Colon (tissue), 2 donors: ENCODE results near the gene HIRA.
"Not testable (repeated sequence)": the region's sequence is repeated elsewhere in the genome, so short reads cannot be mapped to it uniquely, and the experiment has no call there.

Experiments
- FAIRE-seq: peaks from 2 replicates; lab custom pipeline; 2012; peaks lifted over from hg19 to GRCh38; lab: Jason Lieb, UNC
- donor health status: control.
- donor health status: control.

The HIRA gene

DNA sequence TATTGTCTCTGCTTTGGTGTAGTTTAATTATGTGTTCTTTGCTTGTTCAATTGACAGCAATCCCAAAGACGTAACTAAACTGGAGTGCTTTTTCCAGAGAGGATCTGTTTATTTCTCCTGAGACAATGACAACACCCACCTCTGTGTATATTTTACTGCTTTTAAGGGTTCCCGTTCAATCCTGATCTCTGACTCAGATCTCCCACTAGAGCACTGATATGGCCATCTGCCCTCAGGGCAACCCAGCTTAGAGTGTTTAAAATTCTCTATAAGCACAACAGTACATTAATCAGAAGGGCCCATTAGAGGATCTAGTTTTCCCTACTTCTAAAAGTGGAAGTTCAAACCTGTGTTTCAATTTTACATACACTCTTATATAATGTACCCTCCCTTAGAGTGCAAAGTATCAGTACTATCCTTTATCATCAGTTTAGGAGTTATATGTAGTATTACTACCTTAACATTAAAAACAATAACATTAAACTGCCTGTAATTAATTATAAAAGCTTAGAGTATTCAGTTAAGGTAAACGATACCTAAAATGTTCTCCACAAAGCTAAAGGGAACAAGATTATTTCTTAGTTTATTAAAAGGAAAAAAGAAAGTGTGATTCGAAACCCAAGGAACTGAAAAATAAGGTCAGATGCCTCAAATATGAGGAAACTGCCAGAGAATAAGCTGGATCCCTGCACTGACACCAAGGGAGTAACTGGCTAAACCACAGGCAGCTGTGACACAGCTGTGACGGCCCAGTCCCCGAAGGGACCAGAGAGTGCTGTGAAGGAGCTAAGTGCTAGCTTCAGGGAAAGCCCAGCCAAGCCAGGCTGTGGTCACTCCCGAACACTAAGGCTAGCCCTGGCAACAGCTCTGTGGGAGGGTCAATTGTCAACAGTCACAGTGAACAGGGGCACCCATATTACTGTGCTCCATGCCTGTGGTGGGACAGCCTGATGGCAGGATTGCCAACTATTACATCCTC is 32.2 kb upstream of the HIRA start:
- no peak for FAIRE-seq

DNA sequence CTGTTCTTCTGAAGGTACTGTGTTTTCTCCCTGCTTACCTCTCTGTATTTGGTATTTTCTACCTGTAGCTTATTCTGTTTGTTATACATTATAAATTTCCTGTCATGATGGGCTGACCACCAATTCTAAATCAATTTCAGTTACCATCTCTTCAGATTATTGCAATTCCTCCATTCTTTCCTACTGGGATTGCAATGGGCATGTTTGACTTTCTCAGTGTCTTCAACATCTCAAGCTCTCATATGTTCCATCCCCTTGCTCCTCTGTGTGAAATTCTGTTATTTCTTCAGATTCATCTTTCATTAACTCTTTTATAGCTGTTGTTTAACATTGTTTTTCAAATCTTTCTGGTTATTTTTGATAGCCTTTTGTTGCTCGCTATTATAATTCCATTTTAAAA is 31.5 kb upstream of the HIRA start:
- no peak for FAIRE-seq

DNA sequence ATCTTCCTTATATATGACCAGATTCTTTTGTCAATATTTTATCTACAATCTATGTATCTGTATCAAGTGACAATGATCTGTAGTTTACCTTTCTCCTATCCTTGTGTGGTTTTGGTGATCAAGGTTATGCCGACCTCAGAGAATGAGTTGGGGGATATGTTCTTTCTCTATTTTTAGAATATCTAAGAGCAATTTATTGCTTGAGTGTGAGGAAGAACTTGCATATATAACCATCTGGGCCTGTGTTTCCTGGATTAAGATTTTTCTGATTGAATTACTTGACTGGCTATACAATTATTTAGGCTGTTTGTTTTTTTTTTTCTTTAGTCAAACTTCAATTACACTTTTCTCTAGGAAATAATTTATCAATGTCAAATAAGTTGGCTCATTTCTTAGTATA is 30.0 kb upstream of the HIRA start:
- no peak for FAIRE-seq

DNA sequence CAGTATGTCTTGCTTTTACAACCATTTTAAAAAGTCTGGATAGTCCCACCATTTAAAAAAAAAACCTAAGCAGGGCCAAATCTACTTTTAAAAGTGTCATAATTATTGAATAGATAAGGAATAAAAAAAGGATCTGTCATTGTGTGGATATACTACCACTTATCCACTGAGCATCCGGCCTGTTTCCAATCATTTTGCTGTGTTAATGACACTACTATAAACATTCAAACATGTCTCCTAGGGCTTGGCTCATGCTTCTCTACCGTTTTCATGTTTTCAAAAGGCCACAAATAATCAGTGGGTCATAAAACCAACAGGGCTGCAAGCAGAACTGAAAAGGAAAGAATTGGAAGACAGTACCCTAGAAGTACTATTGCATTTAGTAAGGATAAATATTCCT is 28.5 kb upstream of the HIRA start:
- FAIRE-seq, result no peak

DNA sequence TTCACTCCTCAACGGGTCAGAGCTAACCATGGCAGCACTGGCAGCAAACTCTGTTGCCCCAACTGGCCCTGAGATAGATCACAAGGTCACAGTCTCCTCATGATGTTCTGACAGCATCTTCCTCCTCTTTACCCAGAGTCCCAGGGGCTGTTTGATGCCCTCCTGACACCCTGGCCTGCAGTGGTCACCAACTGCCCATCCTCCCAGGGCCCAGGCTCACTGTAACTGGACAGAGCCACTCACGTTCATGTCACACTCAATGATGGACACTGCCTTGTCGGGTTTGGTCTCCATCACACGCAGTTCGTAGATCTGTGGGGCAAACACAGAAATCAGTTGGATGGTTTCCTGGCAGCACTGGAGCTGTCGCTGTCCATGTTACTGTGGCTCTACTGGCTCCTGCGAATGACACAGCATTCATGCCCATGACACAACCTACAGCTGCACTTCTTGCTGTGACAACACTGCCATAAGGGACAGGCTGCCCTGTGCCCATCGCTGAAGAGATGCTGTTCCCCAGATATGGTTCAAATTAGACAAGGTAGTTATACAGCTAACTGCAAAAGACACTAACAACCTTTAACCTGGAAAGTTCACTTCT is 26.4 kb upstream of the HIRA start:
- FAIRE-seq, result no peak

DNA sequence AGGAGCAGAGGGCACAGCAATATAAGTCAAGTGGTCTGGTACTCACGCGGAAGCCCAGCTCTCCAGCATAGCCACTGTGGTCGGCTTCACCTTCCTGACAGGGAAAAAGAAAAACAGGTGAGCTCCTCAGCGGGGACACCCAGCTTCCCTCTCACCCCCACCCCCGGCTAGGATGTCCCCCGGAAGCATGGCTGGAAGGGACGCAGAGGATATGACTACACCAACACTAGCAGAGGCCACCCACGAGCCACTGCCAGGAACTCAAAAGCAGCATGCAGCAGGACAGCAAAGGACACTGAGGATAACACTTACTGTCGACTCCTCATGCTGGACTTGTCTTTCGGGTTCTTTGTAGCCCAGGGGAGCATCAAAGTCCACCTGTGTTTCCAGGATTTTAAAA is 25.0 kb upstream of the HIRA start:
- FAIRE-seq, result no peak

DNA sequence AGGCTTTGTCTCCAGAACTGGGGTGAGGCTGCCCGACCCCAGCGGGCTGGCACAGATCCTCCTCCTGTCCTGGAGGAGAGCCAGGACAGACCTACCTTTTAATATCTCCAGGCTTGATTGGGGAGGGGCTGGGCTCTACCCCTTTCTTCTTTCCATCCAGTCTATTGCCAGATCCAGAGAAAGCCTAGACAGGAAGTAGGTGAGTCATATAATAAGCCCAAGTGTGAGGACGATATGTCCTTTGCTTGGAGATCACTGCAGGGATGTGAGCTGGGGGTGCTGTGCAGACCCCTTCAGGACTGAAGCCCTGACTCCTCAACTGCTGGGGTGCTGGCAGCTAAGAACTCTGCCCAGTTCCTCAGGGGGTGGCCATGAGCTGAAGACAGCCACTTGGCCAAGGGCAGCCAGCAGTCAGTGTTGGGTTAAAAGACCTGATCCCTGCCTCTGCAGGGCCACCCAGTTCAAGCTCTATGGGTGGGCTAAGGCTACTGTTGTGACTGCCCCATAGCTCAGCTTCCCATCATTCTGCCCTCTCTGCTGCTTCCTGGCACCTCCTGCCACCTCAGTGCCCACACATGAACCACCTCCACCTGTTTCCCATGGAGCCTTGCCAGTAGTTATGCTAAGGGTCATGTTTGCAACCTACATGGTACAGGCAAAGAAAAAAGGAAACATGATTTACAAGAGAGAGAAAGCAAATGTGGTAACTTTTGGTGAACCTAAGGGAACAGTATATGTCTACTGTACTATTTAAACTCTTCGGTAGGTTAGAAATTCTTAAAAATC is 24.2 kb upstream of the HIRA start:
- no peak for FAIRE-seq

DNA sequence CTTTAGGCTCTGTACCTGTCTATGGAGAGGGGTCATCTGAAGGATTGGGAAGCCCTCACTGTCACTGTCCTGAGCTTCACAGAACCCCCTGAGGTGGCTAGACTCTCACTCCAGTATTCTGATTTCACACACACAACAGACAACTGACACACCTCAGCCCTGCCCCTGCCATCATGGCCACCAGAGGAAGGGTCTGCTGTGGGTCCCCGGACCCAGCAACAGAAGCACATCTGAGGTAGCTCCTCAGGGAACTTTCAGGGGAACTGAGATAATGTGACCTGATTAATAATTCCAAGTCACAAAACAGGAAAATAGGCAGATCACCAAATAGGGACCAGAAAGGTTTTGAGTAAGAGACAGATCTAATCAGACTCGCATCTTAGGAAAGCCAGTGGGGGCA is 23.5 kb upstream of the HIRA start:
- no peak for FAIRE-seq

DNA sequence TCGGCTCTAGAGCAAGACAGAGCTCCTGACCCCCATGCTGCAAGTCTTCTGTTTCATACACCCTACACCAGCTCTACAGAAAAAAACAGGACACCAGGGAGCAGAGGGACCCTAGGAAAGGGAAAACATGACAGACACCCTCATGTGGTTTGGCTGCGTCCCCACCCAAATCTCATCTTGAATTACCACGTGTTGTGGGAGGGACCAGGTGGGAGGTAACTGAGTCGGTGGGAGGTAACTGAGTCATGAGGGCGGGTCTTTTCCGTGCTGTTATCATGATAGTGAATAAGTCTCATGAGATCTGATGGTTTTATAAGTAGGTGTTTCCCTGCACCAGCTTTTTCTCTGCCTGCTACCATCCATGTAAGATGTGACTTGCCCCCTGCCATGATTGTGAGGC is 22.6 kb upstream of the HIRA start:
- FAIRE-seq, result no peak

DNA sequence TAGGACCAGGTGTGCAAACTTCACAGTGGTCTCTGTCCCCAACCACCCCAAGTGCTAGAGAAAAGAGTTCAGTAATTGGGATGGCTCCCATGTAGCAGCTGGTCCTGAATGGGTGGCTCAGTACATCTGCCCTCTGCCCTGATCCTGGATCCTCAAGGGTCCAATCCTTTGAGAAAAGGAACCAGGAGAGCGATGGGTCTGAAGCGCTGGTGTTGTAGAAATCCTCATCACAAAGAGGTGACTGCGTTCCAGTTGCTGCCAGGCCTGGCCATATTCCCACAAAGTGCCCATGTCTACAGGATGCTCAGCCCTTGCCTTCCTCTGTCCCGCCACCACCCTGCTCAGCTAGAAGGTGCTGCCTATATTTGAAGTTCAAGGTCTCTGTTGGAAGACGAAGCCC is 22.2 kb upstream of the HIRA start:
- no peak for FAIRE-seq

DNA sequence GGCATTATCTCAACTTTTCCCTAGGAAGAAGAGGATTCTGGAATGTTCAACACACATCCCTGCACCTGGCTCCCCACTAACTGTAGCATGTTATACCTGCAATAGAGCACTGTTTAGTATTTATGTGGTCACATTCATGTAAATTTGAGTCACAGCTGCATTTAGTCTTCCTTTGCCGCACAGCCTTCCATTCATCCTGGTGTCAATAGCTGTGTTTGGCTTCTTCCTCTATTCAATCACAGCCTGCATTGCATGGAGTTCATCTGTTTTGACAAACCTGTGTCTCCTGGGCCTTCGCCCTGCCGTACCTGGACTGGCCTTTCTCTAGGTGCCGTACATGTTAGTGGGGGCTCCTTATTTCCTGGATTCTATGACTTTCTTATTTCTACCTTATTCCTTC is 20.0 kb upstream of the HIRA start:
- FAIRE-seq, result no peak

DNA sequence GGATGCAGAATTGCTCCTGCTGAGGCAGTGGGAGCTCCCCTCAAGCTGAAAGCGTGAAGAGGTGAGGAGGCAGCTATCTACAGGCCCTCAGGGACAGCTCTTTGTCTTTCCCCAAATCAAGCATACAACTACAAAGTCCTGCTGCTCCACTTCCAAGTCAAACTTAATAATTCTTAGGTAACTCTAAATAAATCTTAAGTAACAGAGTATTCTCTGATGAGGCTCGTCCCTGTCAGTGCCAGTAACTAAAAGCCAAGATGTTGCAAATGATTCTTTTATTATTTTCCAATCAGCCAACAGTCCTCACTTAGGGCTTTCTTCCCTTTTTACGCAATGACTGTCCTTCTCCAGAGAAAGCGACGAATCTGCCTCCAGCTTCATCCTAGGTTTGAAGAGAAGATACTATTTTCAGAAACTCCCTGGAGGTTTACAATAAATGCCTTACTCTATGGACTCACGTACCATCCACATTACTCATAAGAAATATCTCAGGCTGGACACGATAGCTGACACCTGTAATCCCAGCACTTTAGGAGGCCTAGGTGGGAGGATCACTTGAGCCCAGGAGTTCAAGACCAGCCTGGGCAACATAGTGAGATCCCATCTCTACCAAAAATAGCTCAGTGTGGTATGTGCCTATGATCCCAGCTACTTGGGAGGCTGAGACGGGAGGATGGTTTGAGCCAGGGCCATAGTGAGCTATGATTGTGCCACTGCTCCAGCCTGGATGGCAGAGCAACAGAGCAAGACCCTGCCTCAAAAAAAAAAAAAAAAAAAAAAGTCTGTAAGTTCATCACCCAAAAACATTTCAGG is 19.0 kb upstream of the HIRA start:
- FAIRE-seq, result no peak

DNA sequence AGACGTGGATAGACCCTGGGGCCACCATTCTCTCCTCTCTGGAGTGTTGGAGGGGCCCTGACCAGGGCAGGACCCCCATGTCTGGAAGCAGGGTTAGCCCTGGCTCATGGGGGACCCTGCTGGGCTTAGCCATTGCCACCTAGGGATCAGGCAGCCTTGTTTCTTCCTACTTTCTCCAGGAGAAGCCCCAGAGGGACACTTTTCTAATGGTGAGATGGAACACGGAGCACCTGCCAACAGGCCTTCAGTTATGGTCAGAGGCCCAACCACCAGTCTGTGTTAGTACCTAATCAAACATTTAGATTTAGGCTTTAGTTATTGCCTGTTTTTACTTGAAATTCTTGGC is 17.9 kb upstream of the HIRA start:
- FAIRE-seq, result no peak

DNA sequence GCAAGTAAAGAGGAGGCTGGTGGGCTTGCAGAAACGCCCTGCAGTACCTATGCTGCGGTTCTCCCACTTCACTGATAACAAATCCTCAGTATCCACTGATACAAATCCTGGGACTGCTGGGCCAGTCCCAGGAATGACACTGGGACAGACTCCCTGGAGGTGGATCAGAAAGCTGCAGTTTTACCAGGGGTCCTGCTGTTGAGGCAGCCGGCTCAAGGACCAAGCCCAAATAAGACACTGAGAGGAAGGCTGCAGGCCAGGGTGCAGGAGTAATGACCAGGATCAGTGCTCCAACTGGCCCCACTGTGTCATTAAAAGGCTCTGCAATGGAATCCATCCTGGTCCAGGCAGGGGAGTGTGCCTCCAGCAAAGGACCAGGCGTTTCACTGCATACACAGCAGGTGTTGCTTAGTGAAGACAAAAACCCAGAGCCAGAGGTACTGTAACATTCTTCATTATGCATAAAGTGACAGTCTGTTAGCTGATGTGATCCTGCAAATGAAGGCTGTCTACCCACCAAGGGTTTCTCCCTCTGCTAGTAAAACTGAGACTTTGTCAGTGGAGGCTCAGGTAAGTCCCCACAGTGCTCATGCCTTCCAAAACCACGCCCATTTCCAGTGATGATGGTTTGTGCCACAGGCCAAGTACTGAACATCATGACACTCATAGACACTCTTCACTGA is 17.3 kb upstream of the HIRA start:
- no peak for FAIRE-seq

DNA sequence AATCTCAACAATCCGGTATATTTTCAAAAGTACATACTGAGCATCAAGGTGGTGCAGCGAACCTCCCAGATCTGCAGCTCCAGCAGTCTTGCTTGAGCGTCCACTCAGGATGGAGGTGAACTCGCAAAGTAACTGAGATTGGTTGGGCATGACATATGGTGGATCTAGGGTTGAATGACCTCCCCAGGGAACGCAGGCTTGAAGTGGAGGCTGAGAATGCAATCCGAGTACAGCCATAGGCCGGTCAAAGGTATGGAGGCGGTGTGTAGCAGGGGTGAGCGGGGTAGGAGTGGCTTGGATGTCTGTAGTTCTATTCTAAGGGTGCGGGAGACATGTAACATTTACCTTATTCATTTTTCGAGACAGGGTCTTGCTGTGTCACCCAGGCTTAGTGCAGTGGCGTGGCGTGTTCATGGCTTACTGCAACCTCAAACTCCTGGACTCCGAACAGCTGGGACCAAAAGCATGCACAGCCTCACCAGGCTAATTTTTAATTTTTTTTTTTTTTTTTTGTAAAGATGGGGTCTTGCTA is 16.6 kb upstream of the HIRA start:
- FAIRE-seq, result no peak

DNA sequence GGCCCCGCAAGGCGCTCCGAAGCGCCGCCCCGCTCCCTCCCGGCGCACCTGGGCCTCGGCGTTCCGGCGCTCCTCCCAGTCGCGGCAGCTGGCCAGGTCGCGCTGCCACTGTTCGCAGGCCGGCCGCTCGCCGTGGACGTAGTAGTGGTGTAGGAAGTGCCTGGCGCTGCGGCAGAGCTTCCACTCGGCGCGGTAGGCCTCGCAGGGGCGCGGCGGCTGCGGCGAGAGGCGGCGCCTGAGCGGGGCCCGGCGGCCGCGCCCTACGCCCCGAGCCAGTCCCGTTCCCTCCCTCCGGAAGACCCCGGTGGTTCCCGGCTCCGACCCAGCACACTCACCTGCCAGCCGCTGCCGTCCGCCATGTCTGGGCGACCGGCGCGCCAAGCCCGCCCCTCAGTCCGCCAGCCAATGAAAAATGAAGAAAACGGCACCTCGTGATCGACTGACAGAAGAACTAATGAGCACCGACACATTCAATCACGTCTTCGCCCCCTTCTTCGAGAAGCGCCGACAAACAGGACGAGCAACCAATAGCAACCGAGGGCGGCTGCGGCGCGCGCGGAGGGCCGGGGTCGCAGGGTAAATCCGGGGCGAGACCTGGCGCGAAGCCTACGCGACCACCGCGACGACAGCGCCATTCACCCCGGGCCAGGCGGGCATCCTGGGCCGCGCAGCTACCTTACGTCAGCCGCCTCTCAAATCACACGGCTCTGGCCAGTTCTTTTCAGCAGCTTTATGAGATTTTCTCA is 16.0 kb upstream of the HIRA start, which contains the start of gene C22orf39:
Gene C22orf39 (minus strand): TSS at position 382 of the 746 bp plus-strand sequence. CDS start 23 bp downstream, at position 359.
- FAIRE-seq, result no peak

DNA sequence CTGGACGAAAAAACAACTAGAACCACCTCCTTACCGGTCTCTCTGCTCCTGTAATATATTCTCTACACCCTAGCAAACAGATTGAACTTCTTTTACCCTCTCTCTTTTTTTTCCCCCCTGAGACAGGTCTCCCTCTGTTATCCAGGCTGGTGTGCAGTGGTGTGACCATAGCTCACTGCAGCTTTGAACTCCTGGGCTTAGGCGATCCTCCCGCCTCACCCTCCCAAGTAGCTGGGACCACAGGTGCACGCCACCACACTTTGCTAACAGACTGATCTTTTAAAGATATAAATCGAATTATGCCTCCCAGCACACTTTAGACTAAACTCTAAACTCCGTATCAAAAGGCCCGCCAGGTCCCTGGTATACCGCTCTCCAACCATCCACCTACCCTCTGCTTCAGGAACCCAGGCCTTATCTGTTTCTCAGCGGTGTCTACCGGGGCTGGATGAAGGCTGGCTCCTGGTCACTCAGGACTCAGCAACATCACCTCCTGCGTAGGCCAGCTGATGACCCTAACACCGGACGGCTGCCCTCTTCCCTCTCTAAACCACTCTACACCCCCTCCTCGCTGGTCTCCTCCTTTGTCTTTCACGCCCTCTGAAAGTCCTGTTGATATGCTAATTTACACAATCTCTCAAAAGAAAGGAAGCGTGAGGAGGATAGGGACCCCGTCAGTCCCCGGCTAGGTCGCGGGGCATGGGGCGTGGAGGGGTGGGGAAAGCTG is 15.2 kb upstream of the HIRA start:
- no peak for FAIRE-seq

DNA sequence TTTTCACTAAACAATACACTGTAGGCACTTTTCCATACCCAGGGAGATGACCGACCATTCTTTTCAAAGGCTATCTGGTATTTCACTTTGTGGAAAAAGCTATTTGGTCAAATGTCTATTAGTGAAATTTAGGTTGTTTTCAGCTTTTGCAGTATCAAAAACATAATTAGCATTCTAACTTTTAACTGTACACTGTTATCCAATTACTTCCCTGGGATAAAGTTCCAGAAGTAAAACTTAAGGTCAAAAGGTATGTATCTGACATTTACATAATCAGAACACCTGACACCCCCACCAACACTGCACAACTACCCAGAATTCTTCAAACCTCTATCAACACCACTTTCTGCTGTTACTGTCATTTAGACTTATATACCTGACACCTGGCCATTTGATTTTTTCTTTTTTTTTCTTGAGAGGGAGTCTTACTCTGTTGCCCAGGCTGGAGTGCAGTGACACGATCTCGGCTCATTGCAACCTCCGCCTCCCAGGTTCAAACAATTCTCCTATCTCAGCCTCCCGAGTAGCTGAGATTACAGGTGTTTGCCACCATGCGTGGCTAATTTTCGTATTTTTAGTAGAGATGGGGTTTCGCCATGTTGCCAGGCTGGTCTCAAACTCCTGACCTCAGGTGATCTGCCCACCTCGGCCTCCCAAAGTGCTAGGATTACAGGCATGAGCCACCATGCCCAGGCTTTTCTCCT is 13.9 kb upstream of the HIRA start:
- not testable (repeated sequence) for FAIRE-seq
